CD4-positive, alpha-beta T cell treated with Interleukin-15 for 1 hour (primary cell): Measurements from ENCODE around the gene ANKRD66.

ENCODE experiments used
- DNase-seq: peaks from one replicate; pipeline ENCODE4 v3.0.0-alpha.2; 2020

ANKRD66 gene

GRCh38 chr6:46792635-46793034 is 45.9 kb downstream of the ANKRD66 start:
- DNase-seq: no peak

GRCh38 chr6:46793138-46793537 is 46.4 kb downstream of the ANKRD66 start, which contains the start of gene MEP1A:
Gene MEP1A (plus strand): TSS chr6:46793389. CDS start chr6:46793399, 10 bp downstream.
- no peak for DNase-seq

GRCh38 chr6:46794068-46794467 is 47.3 kb downstream of the ANKRD66 start:
- no peak for DNase-seq

GRCh38 chr6:46795816-46796215 is 49.1 kb downstream of the ANKRD66 start:
- DNase-seq: no peak

- DNase-seq: no peak
Observed at GRCh38 chr6:46796848-46797580, 50.3 kb downstream of the ANKRD66 start.

GRCh38 chr6:46799657-46800056 is 52.9 kb downstream of the ANKRD66 start:
- DNase-seq: no peak

- no peak for DNase-seq
Observed at GRCh38 chr6:46808806-46809205, 62.1 kb downstream of the ANKRD66 start.
